ENCODE measurements around the gene PLIN5.

Gene PLIN5

GRCh38 chr19:4539693-4540581 is 4.9 kb upstream of the PLIN5 start, which contains the start of gene LRG1:
LRG1 (minus strand) TSS chr19:4540036; CDS start chr19:4540013, 23 bp downstream.
- ChIA-PET POLR2A (no interaction called here), CTCF (interaction anchor here (1.3 to 4.8 kb wide), 3 partner anchors 15 to 95 kb away, joined by 3 to 35 read pairs (median 4); no protein-coding TSS in a partner anchor)
- TF ChIP-seq CTCF (IDR thresholded peaks at IDR 0.05; ENCODE audit: control extremely low read depth, extremely low read depth, low read depth, missing control alignments) = no peak
- DNase-seq (ENCODE audit: extremely low spot score) = peak; percentile 77

GRCh38 chr19:4539169-4539692 is 4.2 kb upstream of the PLIN5 start:
- CTCF ChIA-PET = interaction anchor here (1.6 to 4.8 kb wide), 3 partner anchors 15 to 97 kb away, joined by 4 to 35 read pairs (median 4); no protein-coding TSS in a partner anchor
- no peak for TF ChIP-seq CTCF (IDR thresholded peaks at IDR 0.05; ENCODE audit: control extremely low read depth, extremely low read depth, low read depth, missing control alignments)
- no peak for DNase-seq (ENCODE audit: extremely low spot score)
- POLR2A ChIA-PET = no interaction called here

- ChIA-PET CTCF (interaction anchor here (1.6 to 4.8 kb wide), 3 partner anchors 14 to 98 kb away, joined by 4 to 35 read pairs (median 4); no protein-coding TSS in a partner anchor), POLR2A (no interaction called here)
- TF ChIP-seq CTCF (IDR thresholded peaks at IDR 0.05; ENCODE audit: control extremely low read depth, extremely low read depth, low read depth, missing control alignments) = no peak
- no peak for DNase-seq (ENCODE audit: extremely low spot score)
These were observed 3.6 kb upstream of the PLIN5 start for GRCh38 chr19:4538601-4538954.

GRCh38 chr19:4537953-4538600 is 3.1 kb upstream of the PLIN5 start:
- DNase-seq (ENCODE audit: extremely low spot score) = no peak
- POLR2A ChIA-PET = no interaction called here
- no peak for TF ChIP-seq CTCF (IDR thresholded peaks at IDR 0.05; ENCODE audit: control extremely low read depth, extremely low read depth, low read depth, missing control alignments)
- CTCF ChIA-PET = interaction anchor here (1.6 to 4.8 kb wide), 3 partner anchors 13 to 98 kb away, joined by 4 to 35 read pairs (median 4); no protein-coding TSS in a partner anchor

GRCh38 chr19:4536798-4537197 is 1.8 kb upstream of the PLIN5 start:
- TF ChIP-seq CTCF (IDR thresholded peaks at IDR 0.05; ENCODE audit: control extremely low read depth, extremely low read depth, low read depth, missing control alignments) = no peak
- no peak for DNase-seq (ENCODE audit: extremely low spot score)
- POLR2A ChIA-PET = no interaction called here
- CTCF ChIA-PET = interaction anchor here (4.1 kb wide), 1 partner anchor 12 kb away, joined by 64 read pairs; no protein-coding TSS in a partner anchor

GRCh38 chr19:4533835-4534424 is 1.1 kb downstream of the PLIN5 start:
- no peak for DNase-seq (ENCODE audit: extremely low spot score)
- TF ChIP-seq CTCF (IDR thresholded peaks at IDR 0.05; ENCODE audit: control extremely low read depth, extremely low read depth, low read depth, missing control alignments) = no peak
- ChIA-PET CTCF (interaction anchor here (1.6 to 4.1 kb wide), 3 partner anchors 9 to 267 kb away, joined by 4 to 64 read pairs (median 8); no protein-coding TSS in a partner anchor), POLR2A (no interaction called here)

All from GM10248 (cell line).